Activated CD8-positive, alpha-beta memory T cell treated with anti-CD3 and anti-CD28 coated beads for 24 hours (primary cell): ENCODE data around the gene ACAA1.
"Not testable (repeated sequence)": the region's sequence is repeated elsewhere in the genome, so short reads cannot be mapped to it uniquely, and the experiment has no call there.

Source experiments
- DNase-seq: peaks from one replicate; pipeline ENCODE4 v3.0.0-alpha.2; 2020

ACAA1 gene

GRCh38 chr3:38101811-38102443, 35.0 kb downstream of the ACAA1 start:
- no peak for DNase-seq

- no peak for DNase-seq
Measured at GRCh38 chr3:38100498-38100897, 36.4 kb downstream of the ACAA1 start.

- no peak for DNase-seq
Measured at GRCh38 chr3:38099518-38099917, 37.4 kb downstream of the ACAA1 start.

GRCh38 chr3:38098376-38098723, 38.6 kb downstream of the ACAA1 start:
- no peak for DNase-seq

GRCh38 chr3:38097446-38098375, 39.2 kb downstream of the ACAA1 start:
- DNase-seq: no peak

- DNase-seq: no peak
Measured at GRCh38 chr3:38095669-38096483, 41.1 kb downstream of the ACAA1 start.

GRCh38 chr3:38094999-38095398, 41.9 kb downstream of the ACAA1 start:
- DNase-seq: no peak

- DNase-seq: no peak
Measured at GRCh38 chr3:38090453-38090852, 46.5 kb downstream of the ACAA1 start.

- no peak for DNase-seq
Measured at GRCh38 chr3:38089163-38089562, 47.8 kb downstream of the ACAA1 start.

GRCh38 chr3:38088126-38089078, 48.5 kb downstream of the ACAA1 start:
- no peak for DNase-seq

- not testable (repeated sequence) for DNase-seq
Measured at GRCh38 chr3:38087278-38087677, 49.6 kb downstream of the ACAA1 start.

- DNase-seq: no peak
Measured at GRCh38 chr3:38086496-38086895, 50.4 kb downstream of the ACAA1 start.

GRCh38 chr3:38085943-38086324, 51.0 kb downstream of the ACAA1 start:
- no peak for DNase-seq

- DNase-seq: no peak
Measured at GRCh38 chr3:38085311-38085942, 51.5 kb downstream of the ACAA1 start.

- DNase-seq: no peak
Measured at GRCh38 chr3:38084334-38085310, 52.3 kb downstream of the ACAA1 start.

GRCh38 chr3:38083871-38084333, 53.0 kb downstream of the ACAA1 start:
- no peak for DNase-seq

- DNase-seq: not testable (repeated sequence)
Measured at GRCh38 chr3:38083254-38083653, 53.7 kb downstream of the ACAA1 start.

- not testable (repeated sequence) for DNase-seq
Measured at GRCh38 chr3:38082296-38082695, 54.6 kb downstream of the ACAA1 start.

GRCh38 chr3:38077073-38077472, 59.9 kb downstream of the ACAA1 start:
- DNase-seq: not testable (repeated sequence)
